Hindlimb muscle (tissue), 1 donor: Measurements from ENCODE around the gene KSR1. TPM values are rescaled to one million over a fixed set of nuclear protein-coding genes. Genes with fewer than 3 reads are reported as not detected.
A peak's percentile ranks its signal among the peaks of the same experiment; 100 is the strongest.
"Not testable (repeated sequence)": the region's sequence is repeated elsewhere in the genome, so short reads cannot be mapped to it uniquely, and the experiment has no call there.

Experiments used
- DNase-seq: peaks from one replicate; pipeline ENCODE4 v3.0.0-alpha.2; 2013
- polyA plus RNA-seq: library from polyadenylated mRNA; unstranded; fragments of 120-200 nt; gene quantifications from one replicate; pipeline ENCODE4 v1.2.1, GENCODE V29; 2013; ENCODE audit not compliant: insufficient read length

The KSR1 gene
- polyA plus RNA-seq, 1 donor: 131 TPM

DNA sequence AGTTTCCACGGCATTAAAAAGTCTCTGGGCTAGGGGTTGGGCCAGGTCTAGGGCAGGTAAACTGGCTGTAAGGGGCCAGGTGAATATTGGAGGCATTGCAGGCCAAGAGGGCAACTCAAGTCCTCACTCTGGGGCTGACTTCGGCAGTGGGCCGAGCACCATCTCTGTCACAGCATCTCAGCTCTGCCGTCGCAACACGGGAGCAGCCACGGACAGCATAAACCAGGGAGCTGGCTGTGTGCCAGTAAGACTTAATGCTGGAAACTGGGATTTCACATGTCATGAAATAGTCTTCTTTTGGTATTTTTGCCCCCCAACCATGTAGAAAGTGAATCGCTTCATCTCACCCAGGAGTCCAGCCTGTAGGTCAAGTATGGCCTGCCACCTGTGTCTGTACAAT is 162.2 kb downstream of the KSR1 start:
- DNase-seq: no peak

GRCh38 chr17:27620721-27621120 is 164.5 kb downstream of the KSR1 start:
- DNase-seq: no peak

DNA sequence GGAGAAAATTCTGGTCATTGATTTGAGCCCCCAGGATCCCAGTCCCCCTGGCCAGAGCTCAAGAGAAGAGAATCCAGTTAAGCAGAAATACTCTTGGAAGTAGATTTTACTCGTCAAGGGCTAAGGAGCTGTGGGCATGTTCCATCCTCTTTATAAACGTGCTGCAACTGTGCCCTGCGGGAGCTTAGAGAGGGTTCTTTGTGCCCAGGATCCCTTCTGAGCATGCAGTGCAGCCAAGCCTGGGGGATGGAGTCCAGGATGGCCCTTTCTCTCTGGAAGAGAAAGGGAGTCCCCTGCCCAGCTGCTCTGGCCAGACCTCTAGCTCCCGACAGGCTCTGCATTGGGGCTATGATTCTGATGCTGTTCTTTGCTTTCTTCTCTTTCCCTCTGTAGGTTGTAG is 165.3 kb downstream of the KSR1 start:
- DNase-seq: no peak

GRCh38 chr17:27621942-27622559 is 165.8 kb downstream of the KSR1 start:
- DNase-seq: no peak

DNA sequence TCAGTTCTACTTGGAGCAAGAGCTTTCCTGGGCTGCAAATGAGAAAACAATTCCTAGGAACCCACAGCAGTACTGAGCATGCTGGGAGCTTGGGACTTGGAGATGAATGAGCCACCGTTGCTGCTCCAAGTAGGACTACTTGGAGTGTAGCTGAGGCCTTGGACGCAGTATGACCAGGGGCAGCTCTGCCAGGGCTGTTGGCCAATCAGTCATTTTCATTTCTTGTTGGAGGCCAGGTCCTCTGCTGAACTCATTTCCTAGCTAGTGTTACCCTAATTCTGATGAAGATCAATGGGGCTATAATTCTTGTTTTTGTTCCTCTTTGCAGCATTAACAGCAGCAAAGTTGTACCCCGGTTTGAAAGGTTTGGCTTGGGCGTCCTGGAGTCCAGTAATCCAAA is 166.7 kb downstream of the KSR1 start:
- DNase-seq: peak; percentile 74

- no peak for DNase-seq
These were observed 167.4 kb downstream of the KSR1 start for GRCh38 chr17:27623614-27624013.

- no peak for DNase-seq
These were observed 168.3 kb downstream of the KSR1 start for GRCh38 chr17:27624539-27624938.

- no peak for DNase-seq
These were observed 169.6 kb downstream of the KSR1 start for GRCh38 chr17:27625856-27626255.

GRCh38 chr17:27627514-27627913 is 171.3 kb downstream of the KSR1 start:
- no peak for DNase-seq

- no peak for DNase-seq
These were observed 172.1 kb downstream of the KSR1 start for GRCh38 chr17:27628376-27628775.

DNA sequence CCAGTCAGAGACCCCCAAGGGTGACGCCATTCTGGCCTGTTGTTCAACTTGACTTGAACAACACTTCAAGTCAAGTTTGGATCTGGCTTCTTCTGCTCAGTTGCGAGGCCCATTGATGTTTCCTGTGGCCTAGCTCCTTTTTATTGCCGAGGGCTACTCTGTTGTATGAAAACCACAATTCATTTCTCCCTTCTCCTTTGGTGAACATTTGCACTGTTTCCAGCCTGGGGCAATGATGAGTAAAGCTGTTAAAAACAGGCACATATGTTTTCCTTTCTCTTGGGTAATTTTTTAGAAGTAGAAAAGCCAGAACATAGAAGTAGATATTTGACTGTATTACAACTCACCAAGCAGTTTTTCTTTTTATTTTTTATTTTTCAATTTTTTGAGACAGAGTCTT is 173.0 kb downstream of the KSR1 start:
- not testable (repeated sequence) for DNase-seq

DNA sequence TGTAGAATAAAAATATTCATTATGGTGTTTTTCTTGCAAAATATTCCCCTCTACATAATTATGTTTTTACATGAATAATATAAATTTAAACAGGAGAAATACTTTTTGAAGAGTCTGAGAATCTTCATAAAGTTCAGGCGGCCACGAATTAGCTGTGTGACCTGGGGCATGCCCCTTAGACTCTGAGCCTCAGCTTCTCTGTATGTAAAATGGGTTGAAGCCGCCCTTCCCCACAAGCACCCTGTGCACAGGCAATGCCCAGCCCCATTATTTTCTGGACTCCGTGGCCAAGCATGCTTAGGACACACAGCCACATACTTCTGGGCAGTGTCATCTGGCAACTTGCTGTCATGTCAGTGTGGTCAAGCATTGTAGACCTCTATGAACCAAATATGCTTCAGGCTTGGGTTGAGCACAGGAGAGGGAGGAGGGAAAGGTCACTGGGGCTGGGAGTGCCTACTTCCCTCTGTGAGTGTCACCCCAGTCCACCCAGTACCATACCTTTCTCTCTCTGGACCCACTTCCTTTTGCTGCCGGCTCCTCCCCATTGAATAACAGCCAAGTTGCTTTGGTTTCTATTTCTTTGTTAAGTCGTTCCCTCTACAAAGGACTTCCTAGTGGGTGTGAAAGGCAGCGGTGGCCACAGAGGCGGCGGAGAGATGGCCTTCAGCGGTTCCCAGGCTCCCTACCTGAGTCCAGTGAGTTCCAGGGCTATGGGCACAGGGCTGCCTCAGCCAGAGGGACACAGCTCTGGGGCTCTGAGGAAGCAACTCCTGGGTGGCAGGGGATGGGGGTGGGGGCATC is 174.6 kb downstream of the KSR1 start, which contains the start of gene LGALS9:
Gene LGALS9 (plus strand): TSS at position 582 of the 804 bp plus-strand sequence. CDS start 78 bp downstream, at position 660.
- DNase-seq: no peak

DNA sequence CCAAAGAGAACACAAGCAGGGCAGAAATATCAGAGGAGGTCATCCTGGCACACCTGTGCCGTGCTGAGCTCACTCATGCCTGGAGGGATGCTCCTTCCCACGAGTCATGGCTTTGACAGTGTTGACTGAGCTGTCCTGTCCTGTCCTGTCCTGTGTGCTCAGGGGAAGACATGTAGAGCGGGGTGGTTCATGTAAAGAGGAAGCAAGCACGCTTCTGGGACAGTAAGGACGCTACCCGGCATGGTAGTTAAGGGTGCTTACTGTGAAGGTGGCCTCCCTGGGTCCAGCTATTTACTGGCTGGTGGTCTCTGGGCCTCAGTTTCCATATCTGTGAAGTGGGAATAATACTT is 175.1 kb downstream of the KSR1 start:
- DNase-seq: no peak

DNA sequence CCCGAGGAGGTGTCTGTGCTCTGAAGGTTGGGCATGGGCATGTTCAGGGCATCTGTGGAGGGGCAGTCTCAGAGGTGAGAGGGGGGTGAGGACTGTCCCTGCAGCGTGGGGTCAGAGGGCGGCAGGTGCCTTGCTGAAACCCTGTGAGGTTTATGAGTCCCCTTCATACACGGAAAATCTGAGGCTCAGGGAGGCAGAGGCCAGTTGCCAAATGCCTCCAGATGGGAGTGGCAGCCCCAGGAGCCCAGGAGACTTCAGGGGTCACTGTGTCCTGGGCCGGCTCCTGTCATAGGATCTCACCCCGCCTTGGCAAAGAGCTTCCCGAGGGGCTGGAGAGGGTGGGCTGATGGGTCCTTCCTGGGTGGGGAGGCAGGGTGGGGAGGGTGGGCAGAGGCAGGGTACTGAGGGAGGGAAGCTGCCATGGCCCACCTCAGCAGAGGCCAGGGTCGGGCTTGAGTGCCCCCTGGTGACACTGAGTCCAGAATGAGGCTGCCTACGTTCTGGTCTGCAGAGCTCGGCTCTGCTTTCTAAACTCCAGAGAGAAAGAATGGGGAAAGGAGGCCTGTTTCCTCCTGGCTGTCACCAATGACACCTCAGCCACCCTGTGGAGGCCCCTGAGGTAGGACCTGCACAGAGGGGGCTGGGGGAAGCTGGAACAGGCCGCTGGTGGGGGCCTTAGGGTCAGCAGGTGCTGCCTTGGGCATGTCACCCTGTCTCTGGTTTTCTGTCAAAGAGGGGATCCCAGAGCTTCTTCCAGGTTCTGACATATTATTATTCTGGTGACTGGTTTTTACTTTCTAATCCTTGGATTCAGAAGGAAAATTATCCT is 175.9 kb downstream of the KSR1 start:
- DNase-seq: no peak

DNA sequence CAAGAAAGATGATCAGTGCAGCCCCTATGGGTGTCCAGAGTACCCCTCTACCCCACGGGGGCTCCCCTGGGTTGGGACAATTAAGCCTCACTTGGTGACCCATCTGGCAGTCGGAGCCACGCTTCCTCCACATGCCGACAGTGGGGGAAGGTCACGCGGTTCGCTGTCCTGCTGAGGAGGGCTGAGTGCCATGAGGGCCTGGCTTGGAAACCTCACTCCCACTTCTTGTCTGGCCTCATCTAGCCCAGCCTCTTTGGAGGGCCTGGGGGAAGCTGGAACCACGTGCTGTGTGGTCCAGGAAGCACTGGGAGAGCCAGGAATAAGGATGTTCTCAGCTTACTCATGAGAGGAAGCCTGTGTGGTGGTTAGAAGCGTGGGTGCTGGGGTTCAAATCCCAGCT is 176.5 kb downstream of the KSR1 start:
- peak; percentile 77 for DNase-seq

DNA sequence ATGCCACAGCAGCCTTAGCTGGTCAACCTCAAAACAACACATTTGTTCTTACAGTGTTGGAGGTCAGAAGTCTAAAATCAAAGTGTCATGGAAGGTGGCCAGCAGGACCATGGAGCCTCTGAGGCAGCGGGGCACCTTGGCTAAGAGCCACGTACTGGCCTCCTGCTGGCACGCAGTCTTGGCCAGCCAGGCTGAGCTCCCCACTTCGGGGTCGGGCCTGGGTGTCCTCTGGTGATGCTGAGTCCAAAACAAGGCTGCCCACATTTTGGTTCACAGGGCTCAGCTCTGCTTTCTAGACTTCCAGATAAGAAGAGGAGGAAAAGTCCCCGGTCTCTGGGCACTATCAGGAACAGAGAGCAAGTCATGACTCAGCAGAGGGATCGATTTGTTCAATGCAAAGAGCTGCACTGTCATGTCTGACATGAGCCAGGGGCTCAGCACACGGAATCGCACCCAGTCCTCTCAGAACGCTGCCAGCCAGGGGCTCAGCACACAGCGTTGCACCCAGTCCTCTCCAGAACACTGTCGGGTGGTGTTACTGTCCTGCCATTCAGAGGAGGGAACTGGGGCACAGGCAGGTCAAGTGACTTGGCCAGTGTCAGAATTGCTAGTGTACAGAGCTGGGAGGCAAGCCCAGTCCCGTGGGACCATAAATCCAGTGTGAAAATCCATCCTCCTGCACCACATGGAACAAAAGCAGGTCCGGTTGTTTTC is 177.2 kb downstream of the KSR1 start:
- DNase-seq: no peak

DNA sequence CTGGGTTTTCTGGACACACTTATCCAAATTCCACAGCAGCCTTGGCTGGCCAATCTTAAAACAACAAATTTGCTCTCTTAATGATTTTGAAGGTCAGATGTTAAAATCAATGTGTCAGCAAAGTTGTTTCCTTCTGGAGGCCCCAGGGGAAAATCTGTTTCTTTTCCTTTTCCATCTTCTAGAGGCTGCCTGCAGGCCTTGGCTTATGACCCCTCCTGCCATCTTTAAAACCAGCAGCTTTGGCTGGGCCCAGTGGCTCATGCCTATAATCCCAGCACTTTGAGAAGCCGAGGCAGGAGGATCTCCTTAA is 177.7 kb downstream of the KSR1 start:
- no peak for DNase-seq

- DNase-seq: no peak
These were observed 178.5 kb downstream of the KSR1 start for GRCh38 chr17:27634776-27635175.

GRCh38 chr17:27635275-27635823 is 179.1 kb downstream of the KSR1 start:
- no peak for DNase-seq

DNA sequence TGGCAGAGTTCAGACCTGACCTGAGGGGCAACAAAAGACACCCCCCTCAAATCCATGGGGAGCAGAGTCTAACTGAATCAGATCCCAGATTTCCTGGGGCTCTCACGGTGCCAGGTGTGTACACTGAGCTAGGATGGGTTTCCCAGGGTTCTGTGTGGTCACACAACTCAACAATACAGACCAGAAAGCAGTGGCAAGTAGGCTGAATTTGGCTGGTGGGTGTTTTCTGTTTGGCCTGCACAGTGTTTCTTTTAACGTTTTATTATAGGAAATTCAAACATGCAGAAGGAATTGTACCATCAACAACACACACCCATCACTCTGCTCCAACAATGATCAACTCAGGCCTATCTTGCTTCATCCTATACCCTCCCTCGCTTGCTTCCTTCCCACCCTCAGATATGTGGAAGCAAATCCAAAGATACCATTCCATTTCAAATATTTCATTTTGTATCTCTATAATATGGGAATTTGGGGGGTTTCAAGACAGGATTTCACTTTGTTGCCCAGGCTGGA is 179.8 kb downstream of the KSR1 start:
- DNase-seq: not testable (repeated sequence)

DNA sequence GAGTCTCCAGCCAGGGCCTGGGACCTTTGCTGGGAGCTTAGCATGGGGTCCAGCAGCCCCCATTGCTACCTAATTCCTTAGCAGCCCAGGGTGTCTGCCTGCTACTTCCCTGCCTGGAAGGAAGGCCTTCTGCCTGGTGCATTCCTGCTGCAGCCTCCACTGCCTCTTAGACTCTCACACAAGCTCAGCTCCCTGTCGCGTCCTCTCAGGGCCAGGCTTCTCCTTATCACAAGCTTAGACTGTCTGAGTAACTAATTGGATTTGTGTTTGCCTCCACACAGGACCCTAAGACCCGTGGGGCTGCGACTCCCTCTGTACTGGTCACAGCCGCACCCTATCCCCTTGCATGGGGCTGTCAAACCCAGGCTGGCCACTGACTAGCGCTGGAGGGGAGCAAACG is 181.6 kb downstream of the KSR1 start:
- DNase-seq: not testable (repeated sequence)

GRCh38 chr17:27638415-27638914 is 182.2 kb downstream of the KSR1 start:
- not testable (repeated sequence) for DNase-seq
